K562 (cell line): ENCODE measurements around the gene CDKN2C. TPM values are rescaled to one million over a fixed set of nuclear protein-coding genes. Genes with fewer than 3 reads are reported as not detected.
A peak's percentile ranks its signal among the peaks of the same experiment; 100 is the strongest.

ENCODE experiments used
- ATF7 ChIP-seq: fragments of 450-650 bp; IDR thresholded peaks from 2 replicates; pipeline ENCODE4 v1.7.1; 2014; ENCODE audit warnings: mild to moderate bottlenecking, moderate library complexity
- BRD9 ChIP-seq: fragments of 450-650 bp; IDR thresholded peaks from 2 replicates; pipeline ENCODE4 v1.6.1; 2018; ENCODE audit warnings: low read depth; ENCODE audit not compliant: partially characterized antibody
- CTCFL ChIP-seq: IDR thresholded peaks from 2 replicates; pipeline ENCODE4 v1.6.1; 2011; ENCODE audit warnings: borderline replicate concordance, low read depth, mild to moderate bottlenecking, moderate library complexity, low read length; ENCODE audit not compliant: insufficient read depth, poor library complexity, severe bottlenecking
- KHSRP ChIP-seq: fragments of 450-650 bp; IDR thresholded peaks from 2 replicates; pipeline ENCODE4 v1.6.1; 2017
- MAFK ChIP-seq: IDR thresholded peaks from 2 replicates; pipeline ENCODE4 v1.6.1; 2011; ENCODE audit warnings: low read length, improper control_type of control experiment
- MXI1 ChIP-seq: IDR thresholded peaks from 2 replicates; pipeline ENCODE4 v1.6.1; 2011; ENCODE audit warnings: low read depth, mild to moderate bottlenecking, improper control_type of control experiment, low read length
- PTRF ChIP-seq: fragments of 450-650 bp; IDR thresholded peaks from 2 replicates; pipeline ENCODE4 v1.6.1; 2016; ENCODE audit warnings: mild to moderate bottlenecking, missing genetic modification characterization, missing compliant biosample characterization
- PYGO2 ChIP-seq: fragments of 450-650 bp; IDR thresholded peaks from 2 replicates; pipeline ENCODE4 v1.6.1; 2016; ENCODE audit warnings: mild to moderate bottlenecking, missing genetic modification characterization, moderate library complexity, missing compliant biosample characterization
- SRSF9 ChIP-seq: fragments of 200-400 bp; formaldehyde crosslinking; IDR thresholded peaks from 2 replicates; pipeline ENCODE4 v1.6.1; 2017; ENCODE audit warnings: low read depth, low read length, borderline replicate concordance
- TCF7 ChIP-seq: sonication (generic); IDR thresholded peaks from 2 replicates; pipeline ENCODE4 v1.6.1; 2016; ENCODE audit warnings: antibody characterized with exemption, borderline replicate concordance
- TFAM ChIP-seq: fragments of 250-450 bp; sonication (Bioruptor Pico); conservative IDR thresholded peaks from 2 replicates; pipeline ENCODE4 v1.5.0; 2021; ENCODE audit warnings: mild to moderate bottlenecking, moderate library complexity
- YY1 ChIP-seq, 3 experiments: IDR thresholded peaks; 2 replicates each; pipeline ENCODE4 v1.6.1; 2011; ENCODE audit warnings: low read length in 2 of 3, mild to moderate bottlenecking in 2 of 3, moderate library complexity in 2 of 3, borderline replicate concordance in 1 of 3, control low read depth in 1 of 3, low read depth in 1 of 3; ENCODE audit not compliant: insufficient read depth in 3 of 3, insufficient replicate concordance in 2 of 3, control insufficient read depth in 1 of 3, insufficient read length in 1 of 3; ENCODE audit errors: extremely low read depth in 1 of 3
- ZBTB33 ChIP-seq: sonication (generic); formaldehyde crosslinking; IDR thresholded peaks from 2 replicates; pipeline ENCODE4 v1.8.1; 2023; ENCODE audit warnings: mild to moderate bottlenecking, missing genetic modification reagents
- ZKSCAN8 ChIP-seq: fragments of 200-800 bp; sonication (Bioruptor generic); IDR thresholded peaks from 2 replicates; pipeline ENCODE4 v1.6.1; 2016; ENCODE audit warnings: missing genetic modification characterization, missing compliant biosample characterization
- ZNF263 ChIP-seq: sonication (generic); formaldehyde crosslinking; IDR thresholded peaks from 2 replicates; pipeline ENCODE4 v1.8.0; 2022; ENCODE audit warnings: mild to moderate bottlenecking, missing genetic modification reagents, borderline replicate concordance
- ZNF512 ChIP-seq: IDR thresholded peaks from 2 replicates; pipeline ENCODE4 v1.6.1; 2016; ENCODE audit warnings: missing genetic modification characterization, missing compliant biosample characterization
- ZNF592 ChIP-seq: fragments of 450-650 bp; IDR thresholded peaks from 2 replicates; pipeline ENCODE4 v1.6.1; 2017; ENCODE audit warnings: antibody characterized with exemption, mild to moderate bottlenecking
- polyA plus RNA-seq, 8 experiments: library from polyadenylated mRNA; depleted of rRNA in 4 of 8; stranded (reverse) in 5 of 8; unstranded in 3 of 8; fragments of >200 nt; fragmentation: Nextera tagmentation in 2 of 8; fragmentation: Illumina TruSeq in 1 of 8; extraction: Ambion mirVana in 2 of 8; extraction: Trizol in 1 of 8; gene quantifications; 2 replicates each; pipeline versions ENCODE4 v1.2.1 to v1.2.3, GENCODE V29; 2011 to 2014; ENCODE audit warnings: inconsistent platforms in 1 of 8, missing spikeins in 1 of 8
- total RNA-seq, 7 experiments: library from RNA; depleted of rRNA in 6 of 7; stranded (reverse); fragments of >200 nt in 6 of 7; fragmentation: Illumina TruSeq in 2 of 7; extraction: Trizol in 2 of 7; gene quantifications; 2 replicates each; pipeline versions ENCODE4 v1.2.1 to v1.2.3, GENCODE V29; 2011 to 2021; ENCODE audit warnings: low replicate concordance in 1 of 7

CDKN2C gene
- total and polyA plus RNA-seq, 9 of the 15 experiments (the other 6 are each of a cell fraction or from before 2014, with no cell fraction given): 11.9 to 74.3 (median 45.9) TPM

GRCh38 chr1:50978144-50978851 lies 8.3 kb downstream of the CDKN2C start (continued):
- TF ChIP-seq YY1 (IDR thresholded peaks at IDR 0.05; ENCODE audit: borderline replicate concordance in 1 of 3, control insufficient read depth in 1 of 3, extremely low read depth in 1 of 3, insufficient read depth in 3 of 3, insufficient read length in 1 of 3, insufficient replicate concordance in 2 of 3, low read depth in 1 of 3, low read length in 2 of 3) (peak in 2 of 3 experiments; percentile 24 to 71), BRD9 (no peak), ZNF263 (CRISPR knock-in tag) (peak; percentile 63), MXI1 (no peak), TCF7 (no peak), PYGO2 (no peak), SRSF9 (no peak), MAFK (no peak), ZNF592 (no peak), ATF7 (peak; percentile 58; the same call in 1 of the 2 replicates), CTCFL (no peak), TFAM (CRISPR knock-in tag) (no peak), ZKSCAN8 (no peak), ZBTB33 (CRISPR knock-in tag) (peak; percentile 32; the same call in 1 of the 2 replicates), ZNF512 (tag) (no peak), KHSRP (no peak), PTRF (tag) (no peak)
